Head of caudate nucleus (tissue), 42 donors: ENCODE data around the gene ERICH3.

ENCODE experiments used
- DNase-seq, 42 donors: peaks; one replicate each; pipeline versions ENCODE4 v3.0.0 to v3.0.0-alpha.2; 2020 to 2021; ENCODE audit warnings: mixed read lengths in 7 of 42
- intact Hi-C: fragments of 100-400 bp; cut with DNase I; formaldehyde crosslinking; loops from one replicate; pipeline ENCODE4 v1.15.0; 2022

Gene ERICH3

DNA sequence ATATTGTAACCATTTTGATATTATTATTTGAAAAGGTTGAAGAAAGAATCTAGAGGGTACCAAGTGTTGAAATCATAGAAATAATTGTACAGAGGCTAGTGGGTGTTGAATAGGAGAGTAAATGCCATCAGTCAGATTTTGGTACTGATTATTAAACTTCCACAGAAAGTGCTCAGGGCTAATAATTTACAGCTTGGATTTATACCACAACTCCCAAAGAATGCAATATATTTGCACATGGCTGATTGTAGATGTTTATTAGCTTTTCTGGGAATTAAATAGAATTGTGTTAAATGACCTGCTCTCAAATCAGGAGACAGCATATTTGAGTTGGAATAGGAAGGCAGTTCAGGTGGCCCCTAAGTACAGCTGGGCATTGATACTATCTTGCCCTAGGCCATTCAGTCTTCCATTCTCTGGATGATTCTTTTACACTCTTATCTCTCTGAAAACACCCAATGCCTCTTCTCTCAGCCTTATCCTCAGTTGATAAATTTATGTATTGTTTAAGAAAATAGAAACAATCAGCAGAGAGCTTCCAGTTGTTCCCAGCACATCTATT, 63.7 kb downstream of the ERICH3 start:
- intact Hi-C loops, result no loop called here
- DNase-seq, result no peak

DNA sequence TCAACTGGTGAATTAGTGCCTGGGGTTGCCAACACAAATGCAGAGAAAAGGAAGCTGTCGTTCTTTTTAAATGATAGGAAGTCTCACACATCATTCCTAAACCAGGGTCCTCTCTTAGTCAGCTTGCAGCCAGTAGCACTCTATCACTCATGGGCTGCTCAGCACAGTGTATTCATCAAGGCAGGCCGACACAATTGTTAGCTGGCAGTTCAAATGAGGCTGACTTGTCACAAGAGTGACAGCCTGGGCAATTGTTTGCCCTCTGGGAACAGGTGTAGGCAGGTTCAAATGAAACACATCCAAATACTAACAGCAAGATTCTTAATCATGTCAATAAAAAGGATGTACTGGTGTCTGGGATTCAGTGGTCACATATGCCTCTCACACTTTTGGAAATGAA, 76.9 kb downstream of the ERICH3 start:
- intact Hi-C loops, result no loop called here
- DNase-seq, result no peak

DNA sequence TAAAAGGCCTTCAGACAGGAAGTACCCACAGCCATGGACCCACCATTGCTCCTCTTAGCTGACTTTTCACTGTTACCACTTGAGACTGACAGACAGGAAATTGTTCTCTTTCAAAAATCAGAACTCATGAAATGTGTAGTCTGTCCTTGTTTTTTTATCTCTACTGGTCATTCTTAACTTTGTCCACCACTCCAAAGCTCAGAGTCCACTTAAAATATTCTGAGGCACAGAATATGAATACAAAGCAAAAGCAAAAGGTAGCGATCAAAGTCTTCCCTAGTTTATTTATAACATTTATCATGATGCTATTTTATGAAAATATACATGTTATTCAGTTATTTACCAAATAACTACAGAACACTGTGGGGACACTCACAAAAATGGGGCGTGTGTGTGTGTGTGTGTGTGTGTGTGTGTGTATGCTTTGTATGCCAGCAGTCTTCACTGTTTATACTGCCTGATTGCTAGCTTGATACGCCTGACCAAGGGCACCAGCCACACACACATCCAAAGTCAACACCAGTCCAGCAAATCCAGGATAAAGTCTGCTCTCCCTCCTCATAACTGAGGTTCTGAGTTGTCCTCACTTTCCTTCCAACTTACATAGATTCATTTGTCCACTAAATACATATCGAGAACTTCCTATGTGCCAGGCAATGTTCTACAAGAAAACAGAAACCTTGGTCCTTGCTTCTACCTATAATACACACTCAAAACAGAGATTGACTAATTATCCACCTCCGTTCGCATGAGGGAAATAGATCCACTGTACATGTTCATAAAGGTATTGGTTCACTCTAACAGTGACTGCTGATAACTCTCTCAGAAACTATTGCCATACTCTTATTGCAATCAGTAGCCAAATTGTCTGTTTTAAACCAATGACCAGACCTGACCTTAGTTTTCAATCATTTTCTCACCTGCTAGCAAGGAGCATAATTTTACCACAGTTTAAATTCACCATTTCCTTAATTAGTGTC, 79.4 kb downstream of the ERICH3 start:
- intact Hi-C loops, result no loop called here
- DNase-seq, result no peak

DNA sequence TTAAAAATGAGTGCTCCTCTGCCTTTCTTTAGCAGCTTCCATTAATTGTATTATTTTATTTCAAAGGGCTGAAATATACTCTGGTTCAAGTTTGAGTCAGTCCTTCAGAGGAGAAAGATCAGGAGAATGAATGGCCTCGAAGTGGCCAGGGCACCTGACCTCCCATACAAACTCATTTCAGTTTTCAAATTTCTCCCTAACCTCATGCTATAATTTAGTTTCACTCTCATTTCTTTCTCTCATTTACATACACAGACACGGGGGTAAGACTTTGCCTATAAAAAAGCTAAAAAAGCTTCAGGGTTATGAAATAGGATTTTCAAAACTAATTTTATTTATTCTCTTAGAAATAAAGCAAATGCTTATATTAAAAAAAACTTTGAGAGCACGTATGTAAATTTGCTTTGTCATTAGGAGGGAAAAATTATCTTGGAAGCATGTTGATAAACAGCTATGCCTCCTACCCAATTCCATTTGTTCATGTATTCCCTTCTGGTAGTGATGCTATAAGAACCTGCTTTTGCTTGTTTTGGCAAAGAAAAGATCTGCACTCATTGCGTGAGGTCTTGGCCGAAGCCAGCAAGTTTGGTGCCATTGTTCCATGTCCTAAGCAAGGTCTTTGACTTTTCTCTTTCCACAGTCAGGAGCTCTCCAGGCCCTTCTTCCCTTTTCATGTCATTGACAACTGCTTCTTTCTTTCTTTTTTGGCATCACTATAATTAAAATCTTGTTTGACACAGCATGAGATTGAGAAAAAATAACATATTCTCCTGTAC, 80.8 kb downstream of the ERICH3 start:
- intact Hi-C loops, result no loop called here
- DNase-seq, result no peak

DNA sequence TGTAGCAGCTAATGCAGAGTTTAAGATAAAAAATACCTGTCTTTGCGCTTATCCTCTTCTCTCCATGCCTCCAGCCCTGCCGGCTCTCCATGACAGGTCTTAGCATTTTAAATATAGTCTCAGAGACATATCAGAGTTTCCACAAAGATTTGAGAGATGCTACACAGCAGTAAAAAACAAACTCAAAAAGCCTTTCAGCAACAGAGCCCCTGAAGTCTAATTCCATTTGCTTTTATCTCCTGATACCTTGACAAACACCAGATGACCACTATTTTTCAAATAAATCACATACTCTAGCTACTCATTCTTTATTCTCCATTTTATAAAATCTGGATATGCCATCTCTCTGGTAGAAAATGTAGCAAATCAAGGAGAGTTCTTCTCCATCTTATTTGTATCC, 81.6 kb downstream of the ERICH3 start:
- no peak for DNase-seq
- intact Hi-C loops, result no loop called here

DNA sequence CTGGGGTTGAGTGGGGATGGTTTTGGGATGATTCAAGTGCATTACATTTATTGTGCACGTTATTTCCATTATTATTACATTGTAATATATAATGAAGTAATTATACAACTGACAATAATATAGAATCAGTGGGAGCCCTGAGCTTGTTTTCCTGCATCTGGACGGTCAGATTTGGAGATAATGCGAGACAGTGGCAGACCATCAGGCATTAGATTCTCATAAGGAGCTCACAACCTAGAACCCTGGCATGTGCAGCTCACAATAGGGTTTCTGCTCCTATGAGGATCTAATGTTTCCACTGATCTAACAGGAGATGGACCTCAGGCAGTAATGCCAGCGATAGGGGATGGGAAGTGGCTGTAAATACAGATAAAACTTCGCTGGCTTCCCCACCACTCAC, 83.3 kb downstream of the ERICH3 start:
- intact Hi-C loops, result no loop called here
- no peak for DNase-seq

DNA sequence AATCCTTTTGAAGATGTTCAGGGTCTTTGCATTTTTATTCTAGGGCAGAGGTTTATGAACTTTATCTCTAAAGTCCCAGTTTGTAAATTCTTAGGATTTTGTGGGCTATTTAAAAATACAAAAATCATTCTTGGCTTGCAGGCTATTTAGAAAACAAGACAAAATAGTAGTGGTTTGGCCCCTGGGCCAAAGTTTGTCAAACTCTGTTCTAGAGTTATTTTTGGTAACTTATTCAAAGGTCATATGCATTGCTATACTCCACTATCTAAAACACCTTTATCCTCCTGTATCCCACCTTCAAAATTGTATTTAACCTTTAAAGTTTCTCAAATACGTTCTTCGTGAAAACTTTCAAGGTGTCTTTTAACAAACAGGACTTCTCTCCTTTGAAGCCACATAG, 85.7 kb downstream of the ERICH3 start:
- intact Hi-C loops, result no loop called here
- no peak for DNase-seq

DNA sequence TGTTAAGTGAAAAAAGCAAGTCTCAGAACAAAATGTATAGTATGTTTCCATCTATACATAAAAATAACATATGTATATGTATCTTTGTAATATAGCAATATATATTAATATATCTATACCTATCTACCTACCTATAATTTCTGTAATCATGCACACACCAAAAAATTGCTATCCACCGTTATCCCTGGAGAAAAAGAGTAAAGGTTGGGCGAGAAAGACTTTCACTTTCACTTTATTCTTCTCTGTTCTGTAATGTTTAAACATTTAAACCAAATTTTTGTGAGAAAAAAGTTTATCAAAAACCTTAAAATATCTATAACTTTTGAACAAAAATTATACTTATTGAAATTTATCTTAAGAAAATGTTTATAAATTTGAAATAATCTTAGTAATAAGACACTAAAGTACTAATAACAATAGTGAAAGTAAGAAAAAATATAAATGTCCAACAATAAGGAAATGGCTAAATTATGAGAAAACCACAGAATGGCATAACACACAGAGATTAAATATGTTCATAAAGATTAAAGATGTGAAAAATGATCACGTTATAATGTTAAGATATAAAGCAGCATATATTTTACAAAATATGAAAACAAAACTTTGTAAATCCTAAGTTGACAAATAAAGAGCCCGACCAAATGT, 87.2 kb downstream of the ERICH3 start:
- no peak for DNase-seq
- intact Hi-C loops, result no loop called here

DNA sequence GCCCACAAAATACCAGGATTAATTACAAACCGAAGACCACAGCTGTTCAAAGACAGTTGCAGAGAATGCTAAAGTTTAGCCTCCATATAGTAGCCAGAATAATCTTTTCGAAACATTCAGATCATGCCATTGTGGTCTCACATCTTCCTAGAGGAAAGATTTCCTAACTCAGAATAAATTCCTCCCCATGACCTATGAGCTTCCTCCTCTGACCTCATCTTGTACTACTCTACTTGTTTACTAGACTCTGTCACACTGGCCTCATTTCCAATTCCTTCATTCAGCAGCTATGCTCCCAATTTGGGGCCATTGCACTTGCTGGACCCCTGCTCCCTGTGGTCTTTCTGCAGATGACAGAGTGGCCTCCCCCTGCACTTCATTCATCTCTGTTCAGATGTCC, 89.4 kb downstream of the ERICH3 start:
- DNase-seq, result no peak
- intact Hi-C loops, result no loop called here

DNA sequence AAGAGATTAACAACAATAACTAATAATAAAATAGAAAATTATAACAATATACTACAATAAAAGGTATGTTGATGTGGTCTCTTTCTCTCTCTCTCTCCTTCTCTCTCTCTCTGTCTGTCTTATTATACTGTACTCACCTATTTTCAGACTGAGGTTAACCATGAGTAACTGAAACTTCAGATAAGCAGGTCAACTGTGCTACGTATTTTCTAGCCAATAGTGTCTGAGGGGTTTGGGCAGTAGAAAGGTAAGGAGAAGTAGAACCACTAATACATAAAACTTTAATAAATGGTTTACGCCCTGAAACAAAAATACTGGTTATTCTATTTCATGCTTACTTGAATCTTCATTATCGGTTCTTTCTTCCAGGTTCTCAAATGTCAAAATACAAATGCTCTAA, 90.2 kb downstream of the ERICH3 start:
- intact Hi-C loops, result no loop called here
- DNase-seq, result no peak

DNA sequence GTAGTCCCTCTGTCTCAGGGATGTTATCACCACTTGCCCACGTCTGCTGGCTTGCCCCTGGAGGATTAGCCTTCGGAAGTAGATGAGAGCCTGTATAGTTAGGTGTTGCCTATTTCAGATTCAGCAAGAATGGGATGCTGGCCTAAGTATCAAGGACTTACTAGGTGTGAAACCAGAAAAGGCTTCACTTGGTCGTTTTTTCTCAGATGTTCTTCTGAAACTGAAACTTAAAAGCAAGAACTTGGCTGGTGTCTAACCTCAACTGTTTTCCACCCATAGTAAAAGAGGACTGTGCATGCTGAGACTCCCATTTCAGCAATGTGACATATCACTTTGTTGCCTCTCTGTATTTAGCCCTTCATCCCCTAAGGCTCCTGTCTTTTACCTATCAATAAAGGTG, 94.2 kb downstream of the ERICH3 start:
- DNase-seq, result no peak
- intact Hi-C loops, result no loop called here

DNA sequence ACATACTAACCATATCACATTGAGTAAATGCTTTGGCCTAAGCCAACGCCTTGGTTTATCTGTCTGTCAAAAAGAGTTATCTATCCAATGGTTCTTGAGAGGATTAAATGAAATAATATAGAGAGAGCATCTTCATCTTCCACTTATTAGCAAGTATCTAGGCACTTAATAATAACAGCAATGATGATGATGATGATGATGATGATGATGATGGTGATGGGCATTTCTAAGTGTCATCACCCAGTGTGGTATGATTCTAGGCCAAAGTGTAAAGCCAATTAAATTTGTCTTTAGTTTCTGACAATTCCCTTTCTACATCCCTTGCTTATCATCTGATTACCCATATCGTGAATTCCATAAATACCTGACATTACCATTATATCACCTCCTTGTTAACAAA, 95.5 kb downstream of the ERICH3 start:
- intact Hi-C loops, result no loop called here
- DNase-seq, result no peak

DNA sequence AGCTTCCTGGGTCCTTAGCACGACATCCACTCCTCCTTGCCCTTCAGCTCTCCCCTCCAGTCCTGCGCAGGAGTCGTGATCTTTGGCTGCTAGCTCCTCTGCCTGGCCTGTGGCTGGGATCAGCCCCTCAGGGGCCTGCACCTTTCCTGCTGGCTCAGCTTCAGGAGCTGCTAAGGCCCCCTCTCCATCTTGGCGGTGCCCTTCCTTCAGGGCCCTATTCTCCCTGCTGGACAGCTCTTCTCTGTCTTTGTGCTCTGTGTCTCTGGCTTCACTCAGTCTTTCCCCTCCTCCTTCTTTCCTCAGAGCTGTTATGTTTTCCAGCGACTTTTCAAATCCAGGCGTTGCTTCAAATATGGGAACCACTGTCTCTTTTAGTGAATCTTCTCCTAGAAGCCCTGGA, 101.7 kb downstream of the ERICH3 start:
- no peak for DNase-seq
- intact Hi-C loops, result no loop called here

DNA sequence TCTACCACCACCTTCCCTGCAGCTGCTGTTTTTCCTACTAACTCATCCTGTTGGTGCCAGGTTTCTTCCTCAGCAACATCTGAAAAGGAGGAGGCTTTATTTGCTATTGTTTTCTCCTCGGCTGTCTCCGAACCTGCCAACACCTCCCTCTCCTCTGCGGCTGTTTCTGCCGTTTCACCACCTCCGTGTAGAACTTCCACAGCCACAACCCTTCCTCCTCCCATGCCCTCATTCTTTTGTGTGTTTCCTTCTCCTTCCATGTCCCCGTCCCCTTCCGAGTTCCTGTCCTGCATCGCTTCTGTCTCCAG, 102.1 kb downstream of the ERICH3 start:
- intact Hi-C loops, result no loop called here
- no peak for DNase-seq

DNA sequence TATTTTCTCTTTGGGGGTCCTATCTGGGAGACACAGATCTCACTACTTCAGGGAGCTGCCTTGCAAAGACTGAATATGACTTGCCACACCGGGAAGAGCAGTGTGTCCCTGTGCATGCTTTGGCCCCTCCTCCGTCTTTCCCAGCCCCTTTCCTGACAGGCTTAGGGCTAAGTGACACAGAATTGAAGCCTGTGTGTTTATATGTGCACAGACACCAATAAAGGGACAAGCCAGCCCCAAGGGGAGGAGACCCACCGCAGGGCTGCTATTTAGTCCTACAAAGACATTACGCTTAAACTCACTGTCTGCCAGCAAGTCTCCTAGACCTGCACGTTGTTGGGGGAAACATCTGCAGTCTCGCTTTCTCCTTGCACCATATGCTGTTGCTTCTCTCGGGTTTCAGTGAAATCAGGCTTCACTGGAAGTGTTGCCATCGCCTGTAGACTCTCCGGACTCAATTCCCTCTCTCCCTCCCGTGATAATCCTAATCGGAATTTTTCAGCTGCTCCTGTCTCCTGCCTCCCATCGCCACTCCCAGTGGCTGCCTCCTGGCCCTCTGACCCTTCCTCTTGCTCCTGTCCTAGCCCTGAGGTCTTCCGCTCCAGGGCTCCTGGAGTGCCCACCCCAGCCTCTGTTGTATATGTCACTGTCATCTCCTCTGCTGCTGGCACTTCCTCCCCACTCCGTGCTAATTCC, 102.6 kb downstream of the ERICH3 start:
- no peak for DNase-seq
- intact Hi-C loops, result no loop called here

DNA sequence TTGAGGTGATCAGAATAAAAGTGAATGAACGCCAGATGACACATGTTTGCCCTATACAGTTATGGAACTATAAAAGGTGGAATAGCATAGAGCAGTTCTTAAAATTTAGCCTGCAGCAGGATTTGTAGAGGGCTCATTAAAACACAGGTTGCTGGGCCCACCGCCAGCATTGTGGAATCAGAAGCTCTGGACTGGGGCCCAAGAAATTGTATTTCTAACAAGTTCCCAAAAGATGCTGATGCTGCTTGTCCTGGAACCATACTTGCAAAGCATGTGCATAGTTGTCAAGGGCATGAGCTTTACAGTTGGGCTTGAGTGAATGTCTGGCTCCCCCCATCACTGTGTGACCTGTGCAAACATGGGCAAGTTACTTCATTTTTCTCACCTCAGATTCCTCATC, 123.7 kb downstream of the ERICH3 start:
- DNase-seq, result no peak
- intact Hi-C loops, result no loop called here

DNA sequence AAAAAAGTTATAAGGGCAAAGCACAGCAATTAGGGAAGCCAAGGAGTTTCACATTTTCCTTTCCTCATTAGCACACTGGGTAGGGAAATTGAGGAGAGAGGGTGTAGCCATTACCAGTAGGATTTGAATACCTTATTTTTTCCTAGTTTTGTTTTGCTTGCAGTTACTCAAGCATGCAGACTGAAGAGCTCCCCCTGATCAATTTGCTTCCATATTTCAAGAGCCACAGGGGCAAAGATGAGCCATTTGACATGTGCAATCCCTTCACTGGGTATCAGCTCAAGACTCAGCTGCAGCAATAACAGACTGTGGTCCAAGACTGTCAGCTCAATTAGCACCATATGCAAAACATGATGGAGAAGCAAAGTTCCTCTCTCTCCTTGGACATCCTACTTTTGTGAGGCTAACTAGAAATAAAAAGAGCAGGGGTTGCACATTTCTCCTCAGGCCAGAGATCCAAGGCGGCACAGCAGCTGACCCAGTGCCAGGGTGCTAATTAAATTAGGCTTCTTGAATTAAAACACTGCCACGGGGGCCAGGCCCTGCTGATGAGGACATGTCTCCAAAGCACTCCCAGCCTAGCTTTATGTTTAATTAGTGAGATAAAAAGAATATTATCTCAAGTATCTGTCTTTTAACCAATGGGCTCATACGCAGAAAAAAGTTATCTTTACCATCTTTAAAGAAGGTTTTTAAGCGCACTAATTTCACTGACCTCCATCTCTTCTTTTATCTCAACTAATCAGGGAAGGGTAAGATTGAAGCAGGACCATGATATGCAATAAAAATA, 124.4 kb downstream of the ERICH3 start:
- DNase-seq, result no peak
- intact Hi-C loops, result no loop called here

DNA sequence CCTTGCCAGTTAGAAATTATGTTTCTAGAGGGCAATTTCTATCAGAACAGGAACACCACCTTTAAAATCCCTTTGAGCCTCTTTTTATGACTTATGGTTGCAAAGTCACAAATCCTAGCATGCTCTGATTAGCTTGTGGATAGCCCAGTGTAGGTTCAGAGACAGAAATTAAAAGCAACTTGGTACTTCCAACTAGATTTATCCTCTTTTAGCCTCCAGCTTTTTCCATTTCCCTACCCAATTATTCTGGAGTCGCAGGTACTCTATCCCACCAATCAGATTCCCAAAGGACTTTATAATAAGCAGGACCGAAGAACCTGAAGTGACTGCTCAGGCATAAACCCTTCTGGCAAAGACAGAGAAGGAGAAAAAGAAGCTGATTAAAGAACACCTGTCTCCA, 127.8 kb downstream of the ERICH3 start:
- no peak for DNase-seq

DNA sequence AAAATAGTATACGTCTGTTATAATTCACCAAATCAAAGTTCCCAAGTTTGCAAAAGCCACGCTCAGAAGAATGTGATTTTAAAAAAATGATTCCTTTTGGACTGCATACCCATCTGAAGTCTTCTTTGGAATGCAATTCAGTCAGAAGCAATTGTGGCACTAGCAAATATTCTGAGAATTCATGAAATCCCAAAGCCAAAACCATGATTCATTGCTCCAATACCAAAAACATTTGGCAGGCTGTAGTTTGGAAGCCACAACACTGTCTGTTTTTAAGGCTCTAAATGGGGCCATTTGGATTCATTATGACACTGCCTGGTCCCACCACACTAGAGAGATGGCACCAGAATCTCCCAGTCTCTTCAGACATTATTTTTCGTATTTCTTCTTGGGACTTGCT, 139.4 kb downstream of the ERICH3 start:
- no peak for DNase-seq
- intact Hi-C loops, result no loop called here

More for the DNA sequence above, 127.8 kb downstream of the ERICH3 start:
- intact Hi-C loops, result no loop called here
